ENCODE results near the gene DDX20.

Gene DDX20

GRCh38 chr1:111792249-111792648 lies 36.5 kb downstream of the DDX20 start:
- Histone ChIP-seq H3K36me3 (ENCODE audit: low read length) (no peaks in the 10 kb centered on the region), H4K20me1 (ENCODE audit: low read depth, low read length) (no peaks in the 10 kb centered on the region), H3K27ac (ENCODE audit: low read depth, low read length) (no peak overlapping the region), H3K79me2 (ENCODE audit: insufficient read depth, low read length) (no peaks in the 10 kb centered on the region), H2AFZ (ENCODE audit: low read depth, low read length, severe bottlenecking) (no peak overlapping the region), H3K9me2 (replicated peaks; ENCODE audit: insufficient read depth, low read length) (no peaks in the 10 kb centered on the region), H3K9ac (ENCODE audit: low read length) (no peak overlapping the region), H3K9me3 (ENCODE audit: insufficient read depth, low read length) (no peaks in the 10 kb centered on the region), H3K4me2 (ENCODE audit: low read depth, low read length, poor library complexity, severe bottlenecking) (no peak overlapping the region), H3K27me3 (ENCODE audit: low read length) (no peaks in the 10 kb centered on the region), H3F3A (ENCODE audit: insufficient read depth) (no peaks in the 10 kb centered on the region), H3K4me3 (ENCODE audit: insufficient read depth, low read length, poor library complexity, severe bottlenecking) (no peak overlapping the region)
- TF ChIP-seq, protein P1, sequence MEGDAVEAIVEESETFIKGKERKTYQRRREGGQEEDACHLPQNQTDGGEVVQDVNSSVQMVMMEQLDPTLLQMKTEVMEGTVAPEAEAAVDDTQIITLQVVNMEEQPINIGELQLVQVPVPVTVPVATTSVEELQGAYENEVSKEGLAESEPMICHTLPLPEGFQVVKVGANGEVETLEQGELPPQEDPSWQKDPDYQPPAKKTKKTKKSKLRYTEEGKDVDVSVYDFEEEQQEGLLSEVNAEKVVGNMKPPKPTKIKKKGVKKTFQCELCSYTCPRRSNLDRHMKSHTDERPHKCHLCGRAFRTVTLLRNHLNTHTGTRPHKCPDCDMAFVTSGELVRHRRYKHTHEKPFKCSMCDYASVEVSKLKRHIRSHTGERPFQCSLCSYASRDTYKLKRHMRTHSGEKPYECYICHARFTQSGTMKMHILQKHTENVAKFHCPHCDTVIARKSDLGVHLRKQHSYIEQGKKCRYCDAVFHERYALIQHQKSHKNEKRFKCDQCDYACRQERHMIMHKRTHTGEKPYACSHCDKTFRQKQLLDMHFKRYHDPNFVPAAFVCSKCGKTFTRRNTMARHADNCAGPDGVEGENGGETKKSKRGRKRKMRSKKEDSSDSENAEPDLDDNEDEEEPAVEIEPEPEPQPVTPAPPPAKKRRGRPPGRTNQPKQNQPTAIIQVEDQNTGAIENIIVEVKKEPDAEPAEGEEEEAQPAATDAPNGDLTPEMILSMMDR (IDR thresholded peaks at IDR 0.05; ENCODE audit: insufficient read depth, low read length, poor library complexity, severe bottlenecking): no peak
- no peak for TF ChIP-seq EZH2phosphoT487 (conservative IDR thresholded peaks at IDR 0.05; ENCODE audit: low read length)

DNA sequence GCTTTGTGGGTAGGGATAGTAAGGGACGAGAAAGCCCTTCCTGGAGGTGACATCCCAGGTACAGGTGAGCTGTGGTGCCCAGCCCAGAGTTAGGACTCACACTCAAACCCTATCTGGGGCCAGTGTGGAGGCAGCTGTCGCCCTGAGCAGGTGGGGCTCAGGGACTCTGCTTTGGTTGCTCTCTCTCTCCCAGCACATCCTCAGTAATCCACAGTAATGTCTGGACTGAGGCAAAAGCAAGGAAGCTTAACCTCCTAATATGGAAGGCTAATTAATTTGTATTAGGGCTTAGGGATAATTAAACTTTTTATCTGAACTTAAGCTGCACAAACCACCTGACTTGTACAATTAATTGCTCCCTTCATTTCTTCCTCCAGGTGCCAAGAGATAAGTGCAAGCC lies 38.2 kb downstream of the DDX20 start:
- TF ChIP-seq EZH2phosphoT487 (conservative IDR thresholded peaks at IDR 0.05; ENCODE audit: low read length): no peak
- TF ChIP-seq, protein P1 (IDR thresholded peaks at IDR 0.05; ENCODE audit: insufficient read depth, low read length, poor library complexity, severe bottlenecking): no peak
- Histone ChIP-seq H3K9me3 (ENCODE audit: insufficient read depth, low read length) (no peaks in the 10 kb centered on the region), H2AFZ (ENCODE audit: low read depth, low read length, severe bottlenecking) (no peak overlapping the region), H3K27ac (ENCODE audit: low read depth, low read length) (no peak overlapping the region), H3K79me2 (ENCODE audit: insufficient read depth, low read length) (no peaks in the 10 kb centered on the region), H3K27me3 (ENCODE audit: low read length) (no peaks in the 10 kb centered on the region), H3F3A (ENCODE audit: insufficient read depth) (no peaks in the 10 kb centered on the region), H3K4me3 (ENCODE audit: insufficient read depth, low read length, poor library complexity, severe bottlenecking) (no peak overlapping the region), H3K36me3 (ENCODE audit: low read length) (no peaks in the 10 kb centered on the region), H3K9me2 (replicated peaks; ENCODE audit: insufficient read depth, low read length) (no peaks in the 10 kb centered on the region), H3K4me2 (ENCODE audit: low read depth, low read length, poor library complexity, severe bottlenecking) (no peak overlapping the region), H3K9ac (ENCODE audit: low read length) (no peak overlapping the region), H4K20me1 (ENCODE audit: low read depth, low read length) (no peaks in the 10 kb centered on the region)

DNA sequence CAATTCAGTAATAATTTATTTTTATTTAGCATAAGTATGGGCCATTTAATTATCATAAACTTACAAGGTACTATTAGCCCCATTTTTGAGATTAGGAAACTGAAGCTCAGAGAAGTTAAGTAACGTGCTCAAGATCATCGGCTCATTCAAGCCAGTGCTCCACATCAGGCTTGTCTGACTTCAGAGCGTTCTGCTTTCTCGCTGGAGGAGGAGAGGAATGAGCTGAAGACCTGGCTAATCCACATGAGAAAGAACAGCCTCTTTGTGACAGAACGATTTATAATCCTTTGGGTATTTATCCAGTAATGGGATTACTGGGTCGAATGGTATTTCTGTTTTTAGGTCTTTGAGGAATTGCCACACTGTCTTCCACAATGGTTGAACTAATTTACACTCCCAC lies 39.7 kb downstream of the DDX20 start:
- TF ChIP-seq EZH2phosphoT487 (conservative IDR thresholded peaks at IDR 0.05; ENCODE audit: low read length): no peak
- TF ChIP-seq, protein P1 (IDR thresholded peaks at IDR 0.05; ENCODE audit: insufficient read depth, low read length, poor library complexity, severe bottlenecking): no peak
- H3K9me3 ChIP-seq (ENCODE audit: insufficient read depth, low read length): no peaks in the 10 kb centered on the region
- no peaks in the 10 kb centered on the region for H3K27me3 ChIP-seq (ENCODE audit: low read length)
- no peaks in the 10 kb centered on the region for H3K9me2 ChIP-seq (replicated peaks; ENCODE audit: insufficient read depth, low read length)
- no peaks in the 10 kb centered on the region for H4K20me1 ChIP-seq (ENCODE audit: low read depth, low read length)
- H3K27ac ChIP-seq (ENCODE audit: low read depth, low read length): no peak overlapping the region
- H2AFZ ChIP-seq (ENCODE audit: low read depth, low read length, severe bottlenecking): no peak overlapping the region
- no peaks in the 10 kb centered on the region for H3F3A ChIP-seq (ENCODE audit: insufficient read depth)
- H3K79me2 ChIP-seq (ENCODE audit: insufficient read depth, low read length): no peaks in the 10 kb centered on the region
- H3K4me3 ChIP-seq (ENCODE audit: insufficient read depth, low read length, poor library complexity, severe bottlenecking): no peak overlapping the region
- H3K4me2 ChIP-seq (ENCODE audit: low read depth, low read length, poor library complexity, severe bottlenecking): no peak overlapping the region
- no peak overlapping the region for H3K9ac ChIP-seq (ENCODE audit: low read length)
- no peaks in the 10 kb centered on the region for H3K36me3 ChIP-seq (ENCODE audit: low read length)

Data from SU-DHL-6 (cell line).